ENCODE results near the gene DIP2C. TPM values are rescaled to one million over a fixed set of nuclear protein-coding genes. Genes with fewer than 3 reads are reported as not detected.
"Not testable (repeated sequence)": the region's sequence is repeated elsewhere in the genome, so short reads cannot be mapped to it uniquely, and the experiment has no call there.

The DIP2C gene
- total RNA-seq, 1 donor = 19.9 TPM

DNA sequence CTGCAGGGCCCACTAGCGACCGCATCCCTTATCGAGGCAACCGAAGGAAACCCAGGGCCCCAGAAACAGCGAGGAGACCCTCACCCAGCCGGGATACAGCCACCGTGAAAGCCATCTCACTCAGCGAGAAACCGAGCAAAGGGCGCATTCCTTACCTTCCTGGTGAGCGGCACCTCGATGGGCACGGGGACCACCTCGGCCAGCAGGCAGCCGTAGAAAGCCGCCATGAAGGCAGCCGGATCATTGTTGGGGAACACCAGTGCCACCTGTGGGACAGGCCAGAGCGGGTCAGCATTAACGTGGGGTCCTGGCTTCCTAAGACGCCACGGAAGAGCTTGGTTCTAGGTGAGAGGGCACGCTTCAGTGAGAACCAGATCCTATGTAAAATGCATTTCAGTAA, 290.5 kb downstream of the DIP2C start:
- no peak overlapping the region for H3K4me3 ChIP-seq (ENCODE audit: low read depth, low read length)
- no peak for DNase-seq (ENCODE audit: low read depth)
- TF ChIP-seq, protein P1, sequence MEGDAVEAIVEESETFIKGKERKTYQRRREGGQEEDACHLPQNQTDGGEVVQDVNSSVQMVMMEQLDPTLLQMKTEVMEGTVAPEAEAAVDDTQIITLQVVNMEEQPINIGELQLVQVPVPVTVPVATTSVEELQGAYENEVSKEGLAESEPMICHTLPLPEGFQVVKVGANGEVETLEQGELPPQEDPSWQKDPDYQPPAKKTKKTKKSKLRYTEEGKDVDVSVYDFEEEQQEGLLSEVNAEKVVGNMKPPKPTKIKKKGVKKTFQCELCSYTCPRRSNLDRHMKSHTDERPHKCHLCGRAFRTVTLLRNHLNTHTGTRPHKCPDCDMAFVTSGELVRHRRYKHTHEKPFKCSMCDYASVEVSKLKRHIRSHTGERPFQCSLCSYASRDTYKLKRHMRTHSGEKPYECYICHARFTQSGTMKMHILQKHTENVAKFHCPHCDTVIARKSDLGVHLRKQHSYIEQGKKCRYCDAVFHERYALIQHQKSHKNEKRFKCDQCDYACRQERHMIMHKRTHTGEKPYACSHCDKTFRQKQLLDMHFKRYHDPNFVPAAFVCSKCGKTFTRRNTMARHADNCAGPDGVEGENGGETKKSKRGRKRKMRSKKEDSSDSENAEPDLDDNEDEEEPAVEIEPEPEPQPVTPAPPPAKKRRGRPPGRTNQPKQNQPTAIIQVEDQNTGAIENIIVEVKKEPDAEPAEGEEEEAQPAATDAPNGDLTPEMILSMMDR (IDR thresholded peaks at IDR 0.05; ENCODE audit: insufficient read depth, low read depth, low read length) = no peak

DNA sequence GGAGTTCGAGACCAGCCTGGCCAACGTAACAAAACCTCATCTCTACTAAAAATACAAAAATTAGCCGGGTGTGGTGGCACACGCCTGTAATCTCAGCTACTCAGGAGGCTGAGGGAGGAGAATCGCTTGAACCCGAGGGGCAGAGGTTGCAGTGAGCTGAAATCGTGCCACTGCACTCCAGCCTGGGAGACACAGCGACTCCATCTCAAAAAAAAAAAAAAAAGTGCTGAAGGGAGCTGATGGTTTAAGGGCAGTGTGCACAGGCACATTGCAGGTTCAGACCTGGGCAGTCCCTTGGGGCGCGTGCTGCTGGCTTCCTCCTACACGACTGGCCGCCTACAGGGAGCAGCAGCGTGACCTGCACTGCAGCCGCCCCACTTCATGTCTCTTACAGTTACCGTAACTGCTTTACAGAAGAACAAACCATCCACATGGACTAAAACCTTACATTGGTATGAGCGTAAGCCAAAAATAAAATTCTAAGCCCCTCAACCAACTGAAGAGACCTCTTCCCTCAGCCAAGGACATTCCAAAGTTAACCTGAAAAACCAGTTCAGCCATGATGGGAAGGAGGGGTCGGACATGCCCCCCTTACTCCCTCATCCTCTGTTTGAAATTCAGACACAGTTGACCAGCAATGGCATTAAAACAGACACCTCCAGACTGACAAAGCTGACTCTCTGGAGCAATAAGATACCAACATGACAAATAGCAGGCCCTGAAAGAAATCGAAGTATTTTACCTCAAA, 292.0 kb downstream of the DIP2C start:
- TF ChIP-seq, protein P1 (IDR thresholded peaks at IDR 0.05; ENCODE audit: insufficient read depth, low read depth, low read length) = no peak
- no peak for DNase-seq (ENCODE audit: low read depth)

DNA sequence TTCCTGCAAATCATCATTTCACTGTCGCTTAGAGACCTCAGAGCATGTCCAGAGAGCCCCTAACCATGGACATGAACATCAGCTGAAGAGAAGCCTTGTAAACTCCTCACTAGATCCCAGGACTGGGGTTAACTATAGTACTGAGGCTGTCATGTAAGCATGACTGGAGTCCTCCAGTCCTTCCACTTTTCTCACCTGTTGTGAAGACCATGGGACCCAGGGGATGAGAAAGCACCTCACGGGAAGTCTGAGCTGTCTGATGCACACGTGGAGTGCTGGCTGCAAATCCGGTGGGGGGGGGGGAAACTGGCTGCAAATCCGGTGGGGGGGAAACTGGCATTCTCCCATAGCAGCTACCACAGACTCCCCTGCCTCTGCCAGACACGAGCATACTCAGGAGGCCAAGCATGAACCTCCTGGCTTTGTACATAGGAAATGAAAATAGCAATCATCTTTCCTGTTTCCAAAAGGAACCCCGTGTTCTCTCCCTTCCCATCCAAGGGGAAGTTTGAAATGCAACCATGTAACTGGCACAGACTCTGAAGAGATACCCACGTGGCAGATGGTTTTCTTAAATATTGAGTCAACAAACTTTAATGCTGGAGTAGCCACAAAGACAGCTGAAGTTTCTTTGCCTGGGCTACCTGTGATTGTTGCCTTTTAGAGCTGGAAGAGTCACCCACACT, 292.8 kb downstream of the DIP2C start:
- DNase-seq (ENCODE audit: low read depth) = no peak
- TF ChIP-seq, protein P1 (IDR thresholded peaks at IDR 0.05; ENCODE audit: insufficient read depth, low read depth, low read length) = no peak
- H3K4me3 ChIP-seq (ENCODE audit: low read depth, low read length) = no peak overlapping the region

More for the DNA sequence above, 292.0 kb downstream of the DIP2C start:
- no peak overlapping the region for H3K4me3 ChIP-seq (ENCODE audit: low read depth, low read length)

DNA sequence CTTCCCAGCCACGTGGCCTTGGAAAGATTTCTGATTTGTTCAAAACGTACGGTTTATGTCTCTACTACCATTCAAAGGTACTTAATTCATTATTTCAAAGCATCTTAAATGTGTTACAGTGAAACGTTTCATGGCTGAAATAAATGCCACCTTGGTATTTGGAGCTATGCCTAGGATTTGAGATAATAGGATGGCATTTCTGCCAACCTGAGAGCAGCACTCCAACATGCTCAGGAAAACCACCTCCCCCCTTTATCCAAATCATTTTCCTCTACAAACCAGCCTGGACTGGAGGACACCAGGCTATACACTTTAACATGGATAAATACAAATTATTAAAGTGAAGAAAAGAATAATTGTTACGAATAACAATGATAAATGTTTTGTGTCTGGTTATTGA, 293.4 kb downstream of the DIP2C start:
- no peak overlapping the region for H3K4me3 ChIP-seq (ENCODE audit: low read depth, low read length)
- TF ChIP-seq, protein P1 (IDR thresholded peaks at IDR 0.05; ENCODE audit: insufficient read depth, low read depth, low read length) = no peak
- no peak for DNase-seq (ENCODE audit: low read depth)

DNA sequence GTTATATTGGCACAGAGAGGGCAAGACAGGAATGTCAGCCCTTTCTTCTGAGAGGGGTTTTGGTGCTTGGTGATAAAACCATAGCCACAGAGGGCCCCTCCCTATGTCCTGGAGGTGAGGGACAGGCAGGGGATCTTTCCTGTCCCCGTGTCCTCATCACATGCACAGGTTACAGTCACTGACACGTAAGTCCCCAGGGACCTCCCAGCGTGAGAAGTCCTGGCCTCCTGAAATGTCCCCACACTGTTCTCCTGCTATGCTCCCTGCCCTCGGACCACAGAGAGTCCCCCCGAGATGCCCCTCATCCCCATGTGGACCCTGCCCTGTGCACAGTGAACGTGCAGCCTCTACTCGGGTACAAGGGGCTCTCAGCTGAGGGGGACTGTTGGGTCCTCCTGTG, 293.8 kb downstream of the DIP2C start:
- TF ChIP-seq, protein P1 (IDR thresholded peaks at IDR 0.05; ENCODE audit: insufficient read depth, low read depth, low read length) = no peak
- H3K4me3 ChIP-seq (ENCODE audit: low read depth, low read length) = no peak overlapping the region
- no peak for DNase-seq (ENCODE audit: low read depth)

DNA sequence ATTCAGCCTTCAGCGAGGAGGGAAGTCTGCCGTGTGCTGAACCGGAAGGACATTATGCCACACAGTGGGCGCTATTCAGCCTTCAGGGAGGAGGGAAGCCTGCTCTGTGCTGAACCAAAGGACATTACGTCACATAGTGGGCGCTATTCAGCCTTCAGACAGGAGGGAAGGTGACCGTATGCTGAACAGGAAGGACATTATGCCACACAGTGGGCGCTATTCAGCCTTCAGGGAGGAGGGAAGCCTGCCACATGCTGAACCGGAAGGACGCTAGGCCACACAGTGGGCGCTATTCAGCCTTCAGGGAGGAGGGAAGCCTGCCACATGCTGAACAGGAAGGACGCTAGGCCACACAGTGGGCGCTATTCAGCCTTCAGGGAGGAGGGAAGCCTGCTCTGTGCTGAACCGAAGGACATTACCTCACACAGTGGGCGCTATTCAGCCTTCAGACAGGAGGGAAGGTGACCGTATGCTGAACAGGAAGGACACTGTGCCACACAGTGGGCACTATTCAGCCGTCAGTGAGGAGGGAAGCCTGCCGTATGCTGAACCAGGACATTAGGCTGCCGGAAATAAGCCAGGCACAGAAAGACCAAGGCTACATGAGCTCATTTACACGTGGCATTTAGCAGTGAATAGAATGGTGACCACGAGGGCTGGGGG, 294.9 kb downstream of the DIP2C start:
- not testable (repeated sequence) for H3K4me3 ChIP-seq (ENCODE audit: low read depth, low read length); DNase-seq (ENCODE audit: low read depth)

DNA sequence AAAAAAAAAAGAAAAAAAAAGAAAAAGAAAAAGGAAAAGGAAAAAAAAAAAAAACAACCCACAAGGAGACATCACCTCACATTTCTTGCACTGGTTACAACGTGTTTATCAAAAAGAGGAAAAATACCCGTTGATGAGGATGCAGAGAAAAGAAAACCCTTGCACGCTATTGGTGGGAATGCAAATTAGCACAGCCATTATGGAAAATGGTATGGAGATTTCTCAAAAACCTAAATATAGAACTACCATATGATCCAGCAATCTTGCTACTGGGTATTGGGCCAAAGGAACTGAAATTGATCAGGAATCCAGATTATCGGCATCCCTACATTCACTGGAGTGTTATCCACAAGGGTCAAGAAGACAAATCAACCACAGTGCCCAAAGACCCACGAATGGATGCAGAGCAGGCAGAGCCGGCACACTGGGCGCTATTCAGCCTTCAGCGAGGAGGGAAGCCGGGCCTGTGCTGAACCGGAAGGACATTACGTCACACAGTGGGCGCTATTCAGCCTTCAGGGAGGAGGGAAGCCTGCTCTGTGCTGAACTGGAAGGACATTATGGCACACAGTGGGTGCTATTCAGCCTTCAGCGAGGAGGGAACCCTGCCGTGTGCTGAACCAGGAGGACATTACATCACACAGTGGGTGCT, 295.6 kb downstream of the DIP2C start:
- TF ChIP-seq, protein P1 (IDR thresholded peaks at IDR 0.05; ENCODE audit: insufficient read depth, low read depth, low read length) = no peak
- DNase-seq (ENCODE audit: low read depth) = no peak
- H3K4me3 ChIP-seq (ENCODE audit: low read depth, low read length) = no peak overlapping the region
